Cardiac muscle cell (in vitro differentiated cells and primary cell): Measurements from ENCODE around the gene RIT1. TPM values are rescaled to one million over a fixed set of nuclear protein-coding genes. Genes with fewer than 3 reads are reported as not detected.
A peak's percentile ranks its signal among the peaks of the same experiment; 100 is the strongest.

Experiments used
- DNase-seq, 2 donors: peaks; one replicate each; pipeline versions ENCODE4 v3.0.0 to v3.0.0-alpha.2; 2010 to 2017; ENCODE audit warnings: low read depth in 1 of 2, low spot score in 1 of 2
- H3K27ac ChIP-seq: fragments of 200-600 bp; sonication (generic); 2 replicates; pipeline ENCODE4 v1.5.1; 2016
- H3K27me3 ChIP-seq: fragments of 200-600 bp; sonication (generic); 2 replicates; pipeline ENCODE4 v1.6.0; 2016; ENCODE audit warnings: control low read depth
- H3K36me3 ChIP-seq: fragments of 200-600 bp; sonication (generic); 2 replicates; pipeline ENCODE4 v1.5.1; 2016; ENCODE audit warnings: control low read depth
- H3K4me1 ChIP-seq: fragments of 200-600 bp; sonication (generic); 2 replicates; pipeline ENCODE4 v1.8.1; 2017; ENCODE audit warnings: low read depth, mild to moderate bottlenecking, mixed run types
- H3K4me3 ChIP-seq: fragments of 200-600 bp; sonication (generic); 2 replicates; pipeline ENCODE4 v1.5.1; 2016; ENCODE audit warnings: mild to moderate bottlenecking
- H3K9me3 ChIP-seq: fragments of 200-600 bp; sonication (generic); 2 replicates; pipeline ENCODE4 v1.5.1; 2017; ENCODE audit warnings: low read depth, mild to moderate bottlenecking, control low read depth
- polyA plus RNA-seq: library from polyadenylated mRNA; unstranded; fragments of >200 nt; fragmentation: Nextera tagmentation; extraction: Ambion mirVana; gene quantifications from 2 replicates; pipeline ENCODE4 v1.2.1, GENCODE V29; 2016
- total RNA-seq: library from RNA; depleted of rRNA; stranded (reverse); fragments of >200 nt; gene quantifications from 2 replicates; pipeline ENCODE4 v1.2.3, GENCODE V29; 2016
- TF ChIP-seq, protein P1 (sequence below): IDR thresholded peaks from 2 replicates; pipeline ENCODE4 v1.5.1; 2012; ENCODE audit warnings: low read depth, mild to moderate bottlenecking, low read length

Gene RIT1
- total and polyA plus RNA-seq, 2 experiments from 2014 or later = 29.1 to 40.6 TPM

DNA sequence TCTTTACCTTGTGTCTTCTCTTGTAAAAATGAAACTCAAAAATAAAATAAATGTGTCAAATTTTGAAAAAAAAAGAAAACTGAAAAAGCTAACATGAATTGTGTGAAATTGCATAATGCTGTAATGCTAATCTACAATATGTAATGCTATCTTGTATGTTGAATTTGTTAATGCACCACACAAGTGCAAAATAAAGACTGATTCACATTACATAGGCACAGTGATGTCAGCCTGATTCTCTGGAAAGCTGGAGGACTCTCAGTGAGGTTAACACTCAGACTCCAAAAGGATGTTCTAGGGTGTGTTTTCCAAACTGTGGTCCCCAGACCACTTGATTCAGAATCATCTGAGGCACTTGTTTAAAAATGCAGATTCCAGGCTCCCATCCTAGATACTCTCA, 26.2 kb downstream of the RIT1 start:
- TF ChIP-seq, protein P1, sequence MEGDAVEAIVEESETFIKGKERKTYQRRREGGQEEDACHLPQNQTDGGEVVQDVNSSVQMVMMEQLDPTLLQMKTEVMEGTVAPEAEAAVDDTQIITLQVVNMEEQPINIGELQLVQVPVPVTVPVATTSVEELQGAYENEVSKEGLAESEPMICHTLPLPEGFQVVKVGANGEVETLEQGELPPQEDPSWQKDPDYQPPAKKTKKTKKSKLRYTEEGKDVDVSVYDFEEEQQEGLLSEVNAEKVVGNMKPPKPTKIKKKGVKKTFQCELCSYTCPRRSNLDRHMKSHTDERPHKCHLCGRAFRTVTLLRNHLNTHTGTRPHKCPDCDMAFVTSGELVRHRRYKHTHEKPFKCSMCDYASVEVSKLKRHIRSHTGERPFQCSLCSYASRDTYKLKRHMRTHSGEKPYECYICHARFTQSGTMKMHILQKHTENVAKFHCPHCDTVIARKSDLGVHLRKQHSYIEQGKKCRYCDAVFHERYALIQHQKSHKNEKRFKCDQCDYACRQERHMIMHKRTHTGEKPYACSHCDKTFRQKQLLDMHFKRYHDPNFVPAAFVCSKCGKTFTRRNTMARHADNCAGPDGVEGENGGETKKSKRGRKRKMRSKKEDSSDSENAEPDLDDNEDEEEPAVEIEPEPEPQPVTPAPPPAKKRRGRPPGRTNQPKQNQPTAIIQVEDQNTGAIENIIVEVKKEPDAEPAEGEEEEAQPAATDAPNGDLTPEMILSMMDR = no peak
- Histone ChIP-seq H3K27ac (no peak overlapping the region), H3K4me1 (peaks cover 4% of the 10 kb centered on the region), H3K4me3 (no peak overlapping the region), H3K9me3 (no peaks in the 10 kb centered on the region), H3K36me3 (no peaks in the 10 kb centered on the region), H3K27me3 (no peaks in the 10 kb centered on the region)
- DNase-seq = peak in 1 of 2 donors; percentile 26

DNA sequence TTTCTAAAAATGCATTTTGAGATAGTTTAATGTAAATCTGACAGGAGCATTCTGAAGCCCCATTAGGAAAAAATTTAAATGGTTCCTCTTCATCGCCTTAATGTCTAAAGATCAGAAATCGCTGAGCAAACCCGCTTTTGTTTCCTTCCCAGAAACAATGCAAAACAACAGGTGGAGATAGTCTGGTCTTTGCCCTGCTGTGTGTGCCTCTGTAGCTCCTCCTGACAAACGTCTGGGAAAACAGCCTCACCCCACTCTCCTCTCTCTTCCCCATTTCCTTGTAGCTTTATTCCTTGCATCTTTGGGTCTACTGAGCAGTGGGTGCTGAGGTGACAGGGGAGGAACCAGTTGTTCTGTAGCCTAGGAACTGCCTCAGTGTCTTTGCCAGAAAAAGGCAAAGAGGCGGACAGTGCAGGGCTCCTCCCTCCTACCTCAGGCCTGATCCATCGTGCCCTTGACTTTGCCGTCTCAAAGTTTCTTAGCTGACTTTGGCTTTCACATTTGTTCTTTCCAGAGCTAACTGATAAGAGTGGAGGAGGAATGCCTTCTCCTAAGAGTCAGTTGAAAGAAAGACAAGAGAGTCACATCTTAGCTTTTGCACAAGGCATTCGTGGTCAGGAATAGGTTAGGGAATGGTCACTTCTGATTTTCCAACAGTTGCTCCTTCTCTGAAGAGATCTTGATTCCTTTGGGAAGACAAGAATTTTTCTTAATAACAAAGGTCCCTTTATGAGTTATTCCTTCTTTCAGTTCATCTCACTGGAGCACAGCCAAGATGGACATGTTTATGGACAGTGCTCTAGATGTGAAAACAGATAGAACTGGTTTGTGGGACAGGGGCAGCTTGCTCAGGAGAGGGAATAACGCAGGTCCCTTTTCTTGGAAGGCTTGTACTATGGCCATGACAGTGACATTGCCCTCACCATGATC, 26.9 kb downstream of the RIT1 start:
- peak in 1 of 2 donors; percentile 40 for DNase-seq
- Histone ChIP-seq H3K36me3 (no peaks in the 10 kb centered on the region), H3K27me3 (no peaks in the 10 kb centered on the region)

DNA sequence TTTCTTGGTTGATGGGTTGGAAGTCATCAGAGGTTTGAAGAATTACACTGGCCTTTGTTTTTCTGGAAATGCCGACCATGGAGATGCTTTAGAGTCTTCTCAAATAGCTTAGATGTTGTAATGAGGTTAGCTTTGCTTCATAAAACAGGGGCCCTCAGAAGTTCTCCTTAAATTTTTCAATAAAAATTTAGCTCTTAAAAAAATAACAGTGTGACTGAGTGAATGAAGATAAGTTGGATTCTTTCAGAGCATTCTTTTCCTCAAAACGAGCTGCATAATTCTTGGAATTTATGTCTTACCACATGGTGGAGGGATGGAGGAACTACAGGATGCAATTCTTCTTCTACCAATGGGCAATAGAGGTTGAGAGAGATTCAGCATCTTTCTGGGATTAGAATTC, 28.4 kb downstream of the RIT1 start:
- TF ChIP-seq, protein P1 = no peak

More for the DNA sequence above, 26.9 kb downstream of the RIT1 start:
- peaks cover 4% of the 10 kb centered on the region for H3K4me1 ChIP-seq
- H3K9me3 ChIP-seq = no peaks in the 10 kb centered on the region
- TF ChIP-seq, protein P1 = no peak
- no peak overlapping the region for H3K4me3 ChIP-seq
- no peak overlapping the region for H3K27ac ChIP-seq

DNA sequence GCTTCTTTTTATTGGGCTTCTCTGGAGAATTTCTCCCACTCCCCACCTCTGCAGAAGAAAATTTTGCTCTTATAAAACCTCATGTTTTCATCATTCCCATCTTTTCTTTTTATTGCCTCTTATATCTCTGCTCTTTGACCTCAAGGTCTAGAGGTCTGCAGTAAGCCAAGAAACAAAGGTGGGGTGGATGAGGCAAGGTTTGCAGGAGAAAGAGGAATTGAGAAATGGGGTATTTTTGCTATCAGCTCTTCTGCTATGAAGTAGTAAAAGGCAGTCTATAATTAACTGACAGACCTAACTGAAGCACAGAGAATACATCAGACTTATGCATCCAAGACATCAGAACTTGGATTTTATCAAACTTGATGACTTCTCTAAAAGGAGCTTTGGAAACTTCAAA, 28.9 kb downstream of the RIT1 start:
- H3K36me3 ChIP-seq = no peaks in the 10 kb centered on the region
- H3K9me3 ChIP-seq = no peaks in the 10 kb centered on the region
- no peak for DNase-seq
- no peak overlapping the region for H3K27ac ChIP-seq
- peaks cover 4% of the 10 kb centered on the region for H3K4me1 ChIP-seq
- TF ChIP-seq, protein P1 = no peak
- no peaks in the 10 kb centered on the region for H3K27me3 ChIP-seq
- no peak overlapping the region for H3K4me3 ChIP-seq

More for the DNA sequence above, 28.4 kb downstream of the RIT1 start:
- Histone ChIP-seq H3K4me3 (no peak overlapping the region), H3K4me1 (peaks cover 4% of the 10 kb centered on the region), H3K36me3 (no peaks in the 10 kb centered on the region), H3K9me3 (no peaks in the 10 kb centered on the region), H3K27me3 (no peaks in the 10 kb centered on the region), H3K27ac (no peak overlapping the region)
- no peak for DNase-seq

DNA sequence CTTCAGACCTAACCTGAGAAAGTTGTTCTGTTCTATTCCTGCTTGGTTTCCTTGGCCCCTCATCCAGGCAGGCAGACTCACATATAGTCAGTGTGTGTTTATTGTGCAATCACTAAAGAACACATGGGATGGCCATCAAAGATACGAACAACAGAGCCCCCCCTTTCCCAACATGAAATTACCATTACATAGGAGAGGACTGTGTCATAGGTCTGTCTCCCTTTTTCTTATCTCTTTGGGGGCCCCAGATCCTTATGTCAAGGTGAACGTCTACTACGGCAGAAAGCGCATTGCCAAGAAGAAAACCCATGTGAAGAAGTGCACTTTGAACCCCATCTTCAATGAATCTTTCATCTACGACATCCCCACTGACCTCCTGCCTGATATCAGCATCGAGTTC, 30.2 kb downstream of the RIT1 start:
- Histone ChIP-seq H3K27ac (no peak overlapping the region), H3K36me3 (no peaks in the 10 kb centered on the region), H3K9me3 (no peaks in the 10 kb centered on the region), H3K4me3 (no peak overlapping the region), H3K4me1 (peaks cover 4% of the 10 kb centered on the region), H3K27me3 (no peaks in the 10 kb centered on the region)
- DNase-seq = no peak
- TF ChIP-seq, protein P1 = no peak
